Small intestine (tissue), 7 donors: ENCODE results near the gene DNAI1. TPM values are rescaled to one million over a fixed set of nuclear protein-coding genes. Genes with fewer than 3 reads are reported as not detected.

Source experiments
- DNase-seq, 2 donors: peaks; one replicate each; pipeline versions ENCODE4 v3.0.0 to v3.0.0-alpha.2; 2013
- FAIRE-seq: peaks from 2 replicates; lab custom pipeline; 2012; peaks lifted over from hg19 to GRCh38; lab: Jason Lieb, UNC
- H3K27ac ChIP-seq, 3 donors: one replicate each; pipeline ENCODE4 v1.5.1; 2013; ENCODE audit warnings: low read length in 2 of 3, mild to moderate bottlenecking in 2 of 3, control low read depth in 1 of 3, inconsistent platforms in 1 of 3, low read depth in 1 of 3, moderate library complexity in 1 of 3
- H3K27me3 ChIP-seq, 3 donors: one replicate each; pipeline ENCODE4 v1.6.1; 2013; ENCODE audit warnings: low read length in 3 of 3, inconsistent platforms in 1 of 3; ENCODE audit not compliant: control insufficient read depth in 3 of 3, insufficient read depth in 3 of 3
- H3K36me3 ChIP-seq, 3 donors: one replicate each; pipeline ENCODE4 v1.6.1; 2013; ENCODE audit warnings: low read length in 3 of 3, inconsistent platforms in 1 of 3, low read depth in 1 of 3, mild to moderate bottlenecking in 1 of 3, moderate library complexity in 1 of 3; ENCODE audit not compliant: control insufficient read depth in 3 of 3, insufficient read depth in 2 of 3
- H3K4me1 ChIP-seq, 3 donors: one replicate each; pipeline ENCODE4 v1.6.1; 2013; ENCODE audit warnings: low read length in 2 of 3, inconsistent platforms in 1 of 3, low read depth in 1 of 3, mild to moderate bottlenecking in 1 of 3, moderate library complexity in 1 of 3; ENCODE audit not compliant: control insufficient read depth in 3 of 3, insufficient read depth in 2 of 3
- H3K4me3 ChIP-seq, 3 donors: one replicate each; pipeline ENCODE4 v1.5.1; 2013; ENCODE audit warnings: low read length in 3 of 3, control low read depth in 1 of 3, inconsistent platforms in 1 of 3, low read depth in 1 of 3, mild to moderate bottlenecking in 1 of 3, moderate library complexity in 1 of 3
- H3K9me3 ChIP-seq, 2 donors: one replicate each; pipeline ENCODE4 v1.6.1; 2013; ENCODE audit warnings: low read depth in 1 of 2, low read length in 1 of 2; ENCODE audit not compliant: control insufficient read depth in 2 of 2, insufficient read depth in 1 of 2
- WGBS, 3 donors: extraction: QIAGEN DNeasy Blood & Tissue Kit; methylation state at CpG; one replicate each; pipeline ENCODE4 v1.1.7; 2013; 5-methylcytosine and 5-hydroxymethylcytosine counted together
- polyA plus RNA-seq, 4 donors: library from polyadenylated mRNA; stranded (reverse) in 3 of 4; unstranded in 1 of 4; fragments of 200-250 nt in 3 of 4; fragments of 120-200 nt in 1 of 4; gene quantifications; one replicate each; pipeline versions ENCODE4 v1.2.1 to v1.2.3, GENCODE V29; 2013
- donor health status: healthy with polysubstance abuse.
- donor health status: control.
- donor health status: control.
- donor health status: Bipolar disorder and iron deficiency.
- donor health status: healthy.

Gene DNAI1
- polyA plus RNA-seq, 4 donors: 0.22 TPM; not detected in 3

GRCh38 chr9:34566322-34566721, 107.7 kb downstream of the DNAI1 start:
- no peak for DNase-seq
- peaks cover 0 to 45% (median 0%) of the 10 kb centered on the region in 3 donors for H3K27me3 ChIP-seq
- H3K9me3 ChIP-seq: peaks cover 0 to 7% of the 10 kb centered on the region in 2 donors
- no peak overlapping the region for H3K27ac ChIP-seq
- FAIRE-seq: no peak
- peaks cover 0 to 14% (median 0%) of the 10 kb centered on the region in 3 donors for H3K36me3 ChIP-seq
- WGBS, 3 donors: 66 to 82% (median 72%) methylated on average over 8 of the region's 8 CpGs
- H3K4me1 ChIP-seq: peaks cover 0 to 7% (median 4%) of the 10 kb centered on the region in 3 donors
- no peak overlapping the region for H3K4me3 ChIP-seq

GRCh38 chr9:34566972-34567371, 108.4 kb downstream of the DNAI1 start:
- Histone ChIP-seq H3K9me3 (peaks cover 0 to 5% of the 10 kb centered on the region in 2 donors), H3K27ac (no peak overlapping the region), H3K27me3 (peaks cover 0 to 42% (median 0%) of the 10 kb centered on the region in 3 donors), H3K36me3 (peaks cover 0 to 14% (median 0%) of the 10 kb centered on the region in 3 donors), H3K4me1 (peaks cover 4 to 7% (median 5%) of the 10 kb centered on the region in 3 donors), H3K4me3 (no peak overlapping the region)
- FAIRE-seq: no peak
- no peak for DNase-seq
- 82 to 87% (median 85%) methylated on average over 6 of the region's 6 CpGs for WGBS, 3 donors

- H3K4me3 ChIP-seq: no peak overlapping the region
- 67 to 85% (median 80%) methylated on average over 5 to 7 of the region's 7 CpGs for WGBS, 3 donors
These were observed 109.5 kb downstream of the DNAI1 start for GRCh38 chr9:34568133-34568532.

GRCh38 chr9:34568774-34569173, 110.2 kb downstream of the DNAI1 start:
- no peak for FAIRE-seq
- peaks cover 0 to 41% (median 0%) of the 10 kb centered on the region in 3 donors for H3K27me3 ChIP-seq
- WGBS, 3 donors: 61 to 64% (median 62%) methylated on average over 12 of the region's 12 CpGs
- DNase-seq: no peak
- peaks cover 5 to 7% (median 7%) of the 10 kb centered on the region in 3 donors for H3K4me1 ChIP-seq
- no peak overlapping the region for H3K27ac ChIP-seq
- H3K4me3 ChIP-seq: no peak overlapping the region
- peaks cover 0 to 10% (median 0%) of the 10 kb centered on the region in 3 donors for H3K36me3 ChIP-seq
- H3K9me3 ChIP-seq: no peaks in the 10 kb centered on the region

More at GRCh38 chr9:34568133-34568532, 109.5 kb downstream of the DNAI1 start:
- DNase-seq: no peak
- Histone ChIP-seq H3K4me1 (peaks cover 5 to 7% (median 7%) of the 10 kb centered on the region in 3 donors), H3K9me3 (no peaks in the 10 kb centered on the region), H3K27me3 (peaks cover 0 to 39% (median 0%) of the 10 kb centered on the region in 3 donors), H3K36me3 (peaks cover 0 to 13% (median 0%) of the 10 kb centered on the region in 3 donors), H3K27ac (no peak overlapping the region)
- no peak for FAIRE-seq

- Histone ChIP-seq H3K36me3 (peaks cover 0 to 2% (median 0%) of the 10 kb centered on the region in 3 donors), H3K27ac (peak overlapping the region in 1 of 3 donors; percentile 48), H3K27me3 (peaks cover 0 to 44% (median 0%) of the 10 kb centered on the region in 3 donors), H3K9me3 (no peaks in the 10 kb centered on the region), H3K4me3 (no peak overlapping the region), H3K4me1 (peaks cover 5 to 7% (median 7%) of the 10 kb centered on the region in 3 donors)
- FAIRE-seq (no peak), DNase-seq (no peak)
- WGBS, 3 donors: 57 to 69% (median 66%) methylated on average over 11 of the region's 11 CpGs
These were observed 111.8 kb downstream of the DNAI1 start for GRCh38 chr9:34570376-34570775.

Other genes with a start within 250 kb of the DNAI1 start
- gene KIF24, start 129.5 kb upstream of the DNAI1 start, polyA plus RNA-seq: 1 to 10 TPM in 2 of 4 donors, under 1 TPM in 2; 0.27 to 2.1 (median 0.98) TPM
- gene NUDT2, start 129.2 kb upstream of the DNAI1 start, polyA plus RNA-seq: 10 to 100 TPM; 24.9 to 47.3 (median 31.5) TPM
- gene MYORG, start 81.9 kb upstream of the DNAI1 start, polyA plus RNA-seq: 10 to 100 TPM in 3 of 4 donors, 1 to 10 TPM in 1; 9.7 to 83.0 (median 13.7) TPM
- gene FAM219A, start 235 bp upstream of the DNAI1 start, polyA plus RNA-seq: 1 to 10 TPM; 2.7 to 9.0 (median 4.5) TPM
- 1 to 10 TPM; 1.8 to 8.9 (median 5.1) TPM for gene ENHO, start 64.2 kb downstream of the DNAI1 start, polyA plus RNA-seq
- 1 to 10 TPM; 1.1 to 9.3 (median 5.9) TPM for gene CNTFR, start 130.9 kb downstream of the DNAI1 start, polyA plus RNA-seq
- 10 to 100 TPM; 41.2 to 93.7 (median 72.4) TPM for gene RPP25L, start 153.3 kb downstream of the DNAI1 start, polyA plus RNA-seq
- 10 to 100 TPM; 55.7 to 92.9 (median 85.9) TPM for gene DCTN3, start 161.7 kb downstream of the DNAI1 start, polyA plus RNA-seq
- gene ARID3C, start 170.3 kb downstream of the DNAI1 start, polyA plus RNA-seq: under 1 TPM in 2 of 4 donors, not detected in 2; 0.03 to 0.04 TPM
- gene SIGMAR1, start 179.0 kb downstream of the DNAI1 start, polyA plus RNA-seq: 10 to 100 TPM; 41.4 to 88.8 (median 68.5) TPM
- 100 to 1,000 TPM in 1 of 4 donors, 10 to 100 TPM in 3; 37.4 to 106 (median 65.2) TPM for gene GALT, start 187.9 kb downstream of the DNAI1 start, polyA plus RNA-seq
- gene IL11RA, start 193.4 kb downstream of the DNAI1 start, polyA plus RNA-seq: 10 to 100 TPM; 10.3 to 40.0 (median 25.3) TPM
- gene CCL27, start 203.9 kb downstream of the DNAI1 start, polyA plus RNA-seq: under 1 TPM in 3 of 4 donors, not detected in 1; 0.09 to 0.89 (median 0.24) TPM
- 1 to 10 TPM in 2 of 4 donors, not detected in 2; 5.5 to 7.6 TPM for gene CCL19, start 232.5 kb downstream of the DNAI1 start, polyA plus RNA-seq